BE2C (cell line): ENCODE data around the gene CD164L2.

Source experiments
- DNase-seq: peaks from one replicate; pipeline ENCODE4 v3.0.0-alpha.2; 2020
- H3K27me3 ChIP-seq: fragments of 250-450 bp; sonication (Bioruptor Pico); 2 replicates; pipeline ENCODE4 v1.5.1; 2020; ENCODE audit warnings: mild to moderate bottlenecking
- H3K36me3 ChIP-seq: fragments of 250-450 bp; sonication (Bioruptor Pico); 2 replicates; pipeline ENCODE4 v1.5.1; 2020; ENCODE audit warnings: mild to moderate bottlenecking
- H3K4me1 ChIP-seq: fragments of 250-450 bp; sonication (Bioruptor Pico); 2 replicates; pipeline ENCODE4 v1.5.1; 2020
- H3K4me3 ChIP-seq: 2 replicates; pipeline ENCODE4 v1.5.1; 2011; ENCODE audit warnings: low read depth, low read length
- H3K9me3 ChIP-seq: fragments of 250-450 bp; sonication (Bioruptor Pico); 2 replicates; pipeline ENCODE4 v1.5.1; 2020
- CTCF ChIP-seq: IDR thresholded peaks from 2 replicates; pipeline ENCODE4 v1.5.1; 2012; ENCODE audit warnings: mild to moderate bottlenecking, low read depth, low read length

The CD164L2 gene

GRCh38 chr1:27400963-27401341, 17.8 kb upstream of the CD164L2 start:
- Histone ChIP-seq H3K4me3 (no peak overlapping the region), H3K27me3 (no peaks in the 10 kb centered on the region), H3K4me1 (no peaks in the 10 kb centered on the region), H3K9me3 (no peaks in the 10 kb centered on the region), H3K36me3 (no peaks in the 10 kb centered on the region)
- TF ChIP-seq CTCF: no peak
- DNase-seq: no peak

DNA sequence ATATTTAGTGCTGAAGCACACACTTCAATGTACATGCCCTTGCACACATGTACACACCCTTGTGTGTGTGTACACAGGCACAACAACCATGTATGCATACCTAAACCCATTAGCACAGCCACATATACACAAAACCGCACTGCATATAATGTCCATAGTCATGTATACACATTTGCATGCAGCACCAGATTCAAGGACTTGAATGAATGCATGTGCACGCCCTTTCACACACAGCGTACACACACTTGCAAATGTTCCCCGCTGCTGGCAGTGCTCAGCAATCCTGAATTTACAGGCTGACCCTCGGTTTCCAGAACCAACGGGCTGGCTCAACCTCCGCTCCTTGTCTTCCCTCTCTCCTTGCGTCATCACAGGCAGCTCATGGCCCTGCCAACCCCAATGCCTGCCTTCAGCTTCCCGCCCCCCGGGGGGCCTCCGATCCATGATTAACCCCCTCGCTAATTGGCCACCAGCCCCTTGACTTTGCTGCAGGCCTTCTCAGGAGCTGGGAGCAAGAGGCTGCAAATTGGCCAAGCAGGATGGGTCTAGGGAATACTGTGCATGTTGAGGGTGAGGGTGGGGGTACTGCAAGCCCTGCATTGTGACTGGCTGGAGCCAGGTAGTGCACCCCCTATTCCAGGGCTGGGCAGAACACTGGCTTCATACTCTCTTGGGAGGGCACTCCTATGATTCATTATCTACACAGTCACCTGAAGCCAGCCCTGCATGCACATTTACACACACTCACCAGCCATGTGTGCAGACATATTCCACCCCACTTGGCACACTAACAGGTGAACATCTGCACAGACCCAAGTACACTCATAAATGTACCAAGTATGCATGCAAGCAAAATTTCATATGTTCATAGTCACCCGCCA, 17.2 kb upstream of the CD164L2 start:
- no peaks in the 10 kb centered on the region for H3K4me1 ChIP-seq
- no peak overlapping the region for H3K4me3 ChIP-seq
- no peaks in the 10 kb centered on the region for H3K27me3 ChIP-seq
- no peaks in the 10 kb centered on the region for H3K36me3 ChIP-seq
- no peak for TF ChIP-seq CTCF
- DNase-seq: no peak
- no peaks in the 10 kb centered on the region for H3K9me3 ChIP-seq

GRCh38 chr1:27399251-27400025, 16.3 kb upstream of the CD164L2 start:
- no peak for TF ChIP-seq CTCF
- Histone ChIP-seq H3K4me3 (no peak overlapping the region), H3K36me3 (no peaks in the 10 kb centered on the region), H3K27me3 (no peaks in the 10 kb centered on the region), H3K4me1 (no peaks in the 10 kb centered on the region), H3K9me3 (no peaks in the 10 kb centered on the region)
- DNase-seq: no peak

DNA sequence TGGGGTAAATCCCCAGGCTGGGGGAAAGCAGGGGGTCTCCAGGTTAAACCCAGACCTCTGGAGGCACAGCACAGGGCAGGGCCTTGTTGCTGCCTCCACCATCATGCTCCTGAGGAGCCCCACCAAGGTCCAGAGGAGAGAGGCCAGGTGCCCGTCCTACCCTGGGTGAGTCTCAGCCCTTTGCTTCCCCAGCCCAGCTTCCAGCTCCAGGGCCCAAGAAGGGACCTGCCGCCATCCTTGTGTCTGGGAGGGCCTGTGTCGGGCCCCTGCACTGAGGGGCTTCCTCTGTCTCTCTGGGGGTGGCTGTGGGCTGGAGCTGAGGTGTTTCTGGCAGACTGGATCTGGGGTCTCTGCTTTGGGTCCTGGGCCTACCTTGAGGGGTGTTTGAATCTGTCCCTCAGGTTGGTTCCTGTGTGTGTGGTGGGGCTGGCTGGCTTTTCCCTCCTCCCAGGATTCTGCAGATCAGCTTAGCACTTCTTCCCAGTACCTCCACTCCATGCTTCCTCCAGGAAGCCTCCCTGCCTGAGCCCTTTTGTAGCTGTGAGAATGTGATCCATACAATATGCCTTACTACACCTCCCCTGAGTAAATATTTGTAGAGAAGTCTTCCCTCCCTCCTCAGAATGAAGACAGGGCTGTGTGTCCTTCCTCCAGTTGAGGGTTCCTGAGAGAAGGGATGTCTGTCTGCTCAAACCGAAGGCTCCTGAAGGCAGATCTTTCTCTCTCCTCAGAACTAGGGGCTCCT, 15.4 kb upstream of the CD164L2 start:
- Histone ChIP-seq H3K4me3 (no peak overlapping the region), H3K9me3 (no peaks in the 10 kb centered on the region), H3K36me3 (no peaks in the 10 kb centered on the region), H3K4me1 (no peaks in the 10 kb centered on the region), H3K27me3 (no peaks in the 10 kb centered on the region)
- DNase-seq: no peak
- no peak for TF ChIP-seq CTCF

GRCh38 chr1:27397749-27398148, 14.6 kb upstream of the CD164L2 start:
- DNase-seq: no peak
- TF ChIP-seq CTCF: no peak
- no peaks in the 10 kb centered on the region for H3K4me1 ChIP-seq

More at GRCh38 chr1:27397749-27398148, 14.6 kb upstream of the CD164L2 start:
- H3K27me3 ChIP-seq: no peaks in the 10 kb centered on the region
- H3K36me3 ChIP-seq: no peaks in the 10 kb centered on the region
- H3K4me3 ChIP-seq: no peak overlapping the region
- no peaks in the 10 kb centered on the region for H3K9me3 ChIP-seq
